Myocyte (in vitro differentiated cells): Measurements from ENCODE around the gene PBX3. TPM values are rescaled to one million over a fixed set of nuclear protein-coding genes. Genes with fewer than 3 reads are reported as not detected.

Experiments used
- DNase-seq: peaks from one replicate; pipeline ENCODE4 v3.0.0-alpha.2; 2012; ENCODE audit warnings: low read depth
- total RNA-seq: library from RNA; depleted of rRNA; stranded (reverse); fragments of >200 nt; gene quantifications from 2 replicates; pipeline ENCODE4 v1.2.3, GENCODE V29; 2014

PBX3 gene
- total RNA-seq, 1 donor from 2014 or later = 25.0 TPM

DNA sequence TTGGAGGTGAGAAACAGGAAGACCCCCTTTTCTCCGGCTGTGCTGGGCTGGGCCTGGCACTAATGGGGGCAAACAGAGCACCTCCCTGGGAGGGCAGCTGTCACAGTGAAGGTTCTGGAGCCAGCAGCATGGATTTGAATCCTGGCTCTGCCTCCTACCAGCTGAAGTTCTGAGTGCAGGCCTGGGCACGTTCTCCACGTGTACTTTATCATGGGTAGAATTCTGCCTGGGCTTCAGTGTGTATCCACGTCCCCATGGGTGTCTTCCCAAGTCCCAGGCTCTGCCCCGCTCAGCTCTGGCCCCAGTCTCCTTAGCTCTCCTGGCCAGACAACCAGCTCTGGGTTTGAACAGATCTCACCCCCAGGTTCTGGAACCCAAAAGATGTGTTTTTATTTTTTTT, 223.2 kb downstream of the PBX3 start:
- no peak for DNase-seq

GRCh38 chr9:125971050-125971449, 223.9 kb downstream of the PBX3 start:
- no peak for DNase-seq

DNA sequence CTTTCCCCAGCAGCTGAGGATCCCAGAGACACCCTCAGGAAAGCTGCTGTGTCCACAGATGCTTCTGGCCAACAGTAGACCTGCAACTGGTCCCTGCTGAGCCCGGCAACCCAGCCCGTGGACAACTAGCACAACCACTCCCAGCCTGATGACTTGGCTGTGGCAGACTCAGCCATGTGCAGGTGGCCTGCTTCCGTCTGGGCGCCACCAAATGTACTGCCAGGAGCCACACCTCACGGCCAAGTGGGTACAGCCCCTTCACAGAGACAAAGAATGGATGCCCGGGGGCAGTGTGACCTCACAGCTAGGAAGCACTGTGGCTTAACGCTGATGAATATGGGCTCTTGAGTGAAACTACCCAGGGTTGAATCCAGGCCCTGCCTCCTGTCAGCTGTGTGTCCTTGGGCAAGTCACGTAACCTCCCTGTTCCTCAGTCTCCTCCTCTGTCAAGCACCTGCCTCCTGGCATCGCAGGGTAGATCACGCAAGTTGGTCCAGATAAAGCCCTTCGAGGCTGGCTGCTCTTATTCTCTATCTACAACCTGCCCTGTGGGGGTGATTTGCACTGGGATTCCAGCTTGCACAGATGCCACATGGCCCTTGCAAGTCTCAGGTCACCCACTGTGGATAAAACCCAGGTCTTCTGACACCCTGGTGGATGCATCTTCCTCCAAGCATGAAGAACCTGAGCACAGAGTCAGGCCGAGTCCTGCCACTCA, 225.0 kb downstream of the PBX3 start:
- no peak for DNase-seq

- no peak for DNase-seq
These were observed 226.4 kb downstream of the PBX3 start for GRCh38 chr9:125973547-125973946.

DNA sequence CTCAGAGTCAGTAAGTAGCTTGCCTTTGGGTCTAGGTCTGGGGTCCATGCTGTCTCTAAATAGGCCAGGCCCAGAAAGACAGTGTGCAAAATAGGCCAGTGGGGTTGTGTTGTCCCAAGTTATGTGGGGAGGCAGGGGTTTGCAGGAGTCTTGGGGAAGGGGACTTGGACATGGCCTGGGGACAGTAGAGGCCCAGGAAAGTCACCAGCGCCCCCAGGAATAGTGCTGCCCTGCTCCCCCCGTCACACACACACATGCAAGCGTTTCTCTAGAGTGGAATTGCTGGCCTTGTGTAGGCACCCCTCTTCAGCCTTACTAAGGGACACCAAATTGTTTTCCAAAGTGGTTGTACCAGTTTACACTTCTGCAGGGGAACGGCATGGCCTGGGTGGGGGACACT, 227.5 kb downstream of the PBX3 start:
- DNase-seq = no peak

GRCh38 chr9:125977223-125977622, 230.1 kb downstream of the PBX3 start:
- DNase-seq = no peak

GRCh38 chr9:125979383-125979782, 232.2 kb downstream of the PBX3 start:
- DNase-seq = no peak

GRCh38 chr9:125982798-125983406, 235.7 kb downstream of the PBX3 start:
- no peak for DNase-seq

DNA sequence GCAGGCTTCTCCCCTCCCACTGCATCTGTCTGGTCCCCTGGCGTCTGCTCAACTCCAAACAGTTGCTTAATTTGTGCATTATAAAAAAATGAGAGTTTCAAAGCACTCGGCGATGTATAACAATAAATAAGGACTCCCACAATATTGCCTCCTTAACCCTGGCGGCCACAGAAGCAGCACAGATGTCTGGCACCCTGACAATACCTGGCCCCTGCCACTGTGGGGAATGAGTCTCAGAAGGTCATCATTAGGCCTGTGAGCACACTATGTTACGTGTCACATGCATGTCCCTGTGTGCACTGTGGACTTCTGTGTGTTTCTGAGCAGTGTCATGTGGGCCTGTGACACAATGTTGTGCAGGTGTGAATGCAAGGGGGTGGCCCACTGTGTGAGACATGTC, 236.5 kb downstream of the PBX3 start:
- no peak for DNase-seq

GRCh38 chr9:125984461-125984860, 237.3 kb downstream of the PBX3 start:
- DNase-seq = no peak

- no peak for DNase-seq
These were observed 238.2 kb downstream of the PBX3 start for GRCh38 chr9:125985142-125985997.

GRCh38 chr9:125985998-125986655, 239.0 kb downstream of the PBX3 start:
- no peak for DNase-seq

DNA sequence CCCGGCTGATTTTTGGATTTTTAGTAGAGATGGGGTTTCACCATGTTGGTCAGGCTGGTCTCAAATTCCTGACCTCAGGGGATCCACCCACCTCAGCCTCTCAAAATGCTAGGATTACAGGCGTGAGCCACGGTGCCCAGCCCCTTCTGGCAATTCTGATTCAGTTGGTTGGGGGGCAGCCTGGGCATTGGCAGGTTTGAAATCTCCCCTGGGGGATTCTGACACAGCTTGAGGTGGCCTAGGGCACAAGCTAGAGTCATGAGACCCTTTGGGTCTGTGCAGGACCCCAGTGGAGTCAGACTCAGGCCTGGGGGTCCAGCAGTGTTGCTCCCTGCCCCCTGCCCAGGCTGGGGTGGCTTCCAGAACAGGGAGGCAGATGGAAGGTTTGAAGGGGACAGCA, 239.8 kb downstream of the PBX3 start:
- DNase-seq = no peak

DNA sequence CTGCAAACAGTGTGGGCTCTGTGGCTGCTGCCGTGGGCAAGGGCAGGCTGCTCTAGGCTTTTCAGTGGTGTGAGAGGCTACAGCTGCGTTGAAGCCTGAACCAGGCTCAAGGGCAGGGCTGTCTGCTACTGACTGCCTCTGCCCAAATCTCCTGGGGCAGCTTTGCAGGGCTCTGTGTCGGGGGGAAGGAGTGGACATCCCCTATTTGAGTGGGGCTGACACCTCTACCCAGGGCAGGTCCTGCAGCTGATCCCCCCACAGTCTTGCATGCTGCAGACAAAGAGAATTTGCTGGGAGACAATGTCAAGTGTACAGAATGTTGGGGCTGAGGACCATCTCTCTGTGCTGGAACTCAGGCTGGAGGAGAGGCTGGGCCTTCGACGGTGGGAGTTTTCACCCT, 240.2 kb downstream of the PBX3 start:
- DNase-seq = no peak

DNA sequence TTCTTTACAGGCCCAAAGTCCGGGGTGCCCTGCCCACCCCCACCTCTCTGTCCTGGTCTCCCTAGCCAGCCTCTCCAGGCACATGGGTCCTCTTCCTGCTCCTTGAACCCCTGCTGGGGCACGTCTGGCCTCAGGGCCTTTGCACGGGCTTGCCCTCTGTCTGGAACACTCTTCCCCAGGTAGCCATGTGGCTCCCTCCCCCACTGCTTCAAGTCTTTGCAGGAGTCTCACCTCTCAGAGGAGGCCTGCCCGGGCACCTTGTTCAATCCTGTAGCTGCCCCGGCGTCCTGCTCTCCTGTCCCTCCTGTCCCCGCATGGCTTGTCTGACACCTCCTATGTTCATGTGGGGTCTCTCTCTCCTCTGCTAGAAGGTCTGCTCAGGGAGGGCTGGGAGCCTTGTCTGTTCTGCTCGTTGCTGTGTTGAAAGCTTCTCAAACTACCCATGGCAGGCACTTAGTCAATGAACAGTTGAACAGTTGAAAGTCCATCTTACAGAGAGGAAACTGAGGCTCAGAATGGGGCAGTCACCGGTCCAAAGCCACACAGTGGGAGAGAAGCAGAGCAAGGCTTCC, 241.4 kb downstream of the PBX3 start:
- no peak for DNase-seq

DNA sequence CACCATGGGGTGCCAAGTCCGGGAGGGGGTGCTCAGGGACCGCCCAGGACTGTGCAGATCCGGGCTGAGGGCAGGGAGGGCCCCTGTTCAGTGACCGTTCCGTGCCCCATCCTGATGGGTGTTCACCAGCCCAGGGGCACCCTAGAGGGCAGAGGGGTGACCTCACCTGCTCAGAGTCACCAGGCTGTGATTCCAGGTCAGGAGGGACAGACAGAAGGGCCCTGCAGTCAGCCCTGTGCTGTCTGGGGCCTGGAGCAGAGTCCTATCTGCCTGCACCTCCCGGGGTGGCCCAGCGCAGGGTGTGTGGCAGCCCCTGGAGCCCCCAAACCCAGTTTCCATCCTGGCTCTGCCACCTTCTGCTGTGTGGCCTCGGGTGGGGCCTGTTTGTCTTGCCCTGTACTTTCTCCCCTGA, 241.9 kb downstream of the PBX3 start:
- no peak for DNase-seq

GRCh38 chr9:125989524-125990180, 242.5 kb downstream of the PBX3 start:
- no peak for DNase-seq

GRCh38 chr9:125990186-125990792, 243.1 kb downstream of the PBX3 start:
- DNase-seq = no peak

DNA sequence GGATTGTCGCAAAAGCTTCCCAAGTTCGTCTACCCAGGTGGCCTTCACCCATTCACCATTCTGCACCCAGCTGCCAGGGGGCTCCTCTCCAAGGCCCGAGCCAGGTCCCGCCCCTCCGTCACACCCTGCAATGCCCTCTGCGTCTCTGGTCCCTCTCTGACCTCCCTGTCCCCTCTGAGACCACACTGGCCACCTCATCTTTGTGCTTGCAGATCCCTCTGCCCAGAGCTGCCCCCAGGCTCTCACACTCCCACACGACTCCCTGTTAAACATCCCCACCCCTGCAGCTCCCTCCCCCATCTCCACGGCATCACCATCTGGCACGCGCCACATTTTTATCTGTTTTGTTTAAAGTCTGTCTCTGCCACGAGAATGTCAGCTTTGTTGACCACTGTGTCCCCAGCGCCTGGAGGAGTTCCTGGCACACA, 243.6 kb downstream of the PBX3 start:
- no peak for DNase-seq

- DNase-seq = no peak
These were observed 244.8 kb downstream of the PBX3 start for GRCh38 chr9:125991886-125992529.
